Activated CD8-positive, alpha-beta memory T cell treated with anti-CD3 and anti-CD28 coated beads for 36 hours (primary cell): ENCODE data around the gene AURKAIP1. TPM values are rescaled to one million over a fixed set of nuclear protein-coding genes. Genes with fewer than 3 reads are reported as not detected.

Experiments
- CTCF ChIA-PET: fragments of 350-600 bp; sonication (Branson Sonifier 250); formaldehyde crosslinking; loops from one replicate; lab custom pipeline; 2021; ENCODE audit warnings: antibody characterized with exemption; lab: Charles Lee
- POLR2A ChIA-PET: fragments of 350-600 bp; sonication (Branson Sonifier 250); formaldehyde crosslinking; loops from one replicate; lab custom pipeline; 2021; ENCODE audit warnings: antibody characterized with exemption; lab: Charles Lee
- total RNA-seq, 2 experiments: library from RNA; stranded (reverse); gene quantifications; one replicate each; pipeline ENCODE4 v1.2.3, GENCODE V29; 2021

AURKAIP1 gene
- total RNA-seq, 2 experiments from 2014 or later, result 164 to 167 TPM

DNA sequence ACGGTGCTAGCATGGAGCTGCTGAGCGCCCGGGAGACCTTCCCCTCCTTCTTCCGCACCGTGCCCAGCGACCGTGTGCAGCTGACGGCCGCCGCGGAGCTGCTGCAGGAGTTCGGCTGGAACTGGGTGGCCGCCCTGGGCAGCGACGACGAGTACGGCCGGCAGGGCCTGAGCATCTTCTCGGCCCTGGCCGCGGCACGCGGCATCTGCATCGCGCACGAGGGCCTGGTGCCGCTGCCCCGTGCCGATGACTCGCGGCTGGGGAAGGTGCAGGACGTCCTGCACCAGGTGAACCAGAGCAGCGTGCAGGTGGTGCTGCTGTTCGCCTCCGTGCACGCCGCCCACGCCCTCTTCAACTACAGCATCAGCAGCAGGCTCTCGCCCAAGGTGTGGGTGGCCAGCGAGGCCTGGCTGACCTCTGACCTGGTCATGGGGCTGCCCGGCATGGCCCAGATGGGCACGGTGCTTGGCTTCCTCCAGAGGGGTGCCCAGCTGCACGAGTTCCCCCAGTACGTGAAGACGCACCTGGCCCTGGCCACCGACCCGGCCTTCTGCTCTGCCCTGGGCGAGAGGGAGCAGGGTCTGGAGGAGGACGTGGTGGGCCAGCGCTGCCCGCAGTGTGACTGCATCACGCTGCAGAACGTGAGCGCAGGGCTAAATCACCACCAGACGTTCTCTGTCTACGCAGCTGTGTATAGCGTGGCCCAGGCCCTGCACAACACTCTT lies 42.8 kb downstream of the AURKAIP1 start:
- CTCF ChIA-PET, result no interaction called here

DNA sequence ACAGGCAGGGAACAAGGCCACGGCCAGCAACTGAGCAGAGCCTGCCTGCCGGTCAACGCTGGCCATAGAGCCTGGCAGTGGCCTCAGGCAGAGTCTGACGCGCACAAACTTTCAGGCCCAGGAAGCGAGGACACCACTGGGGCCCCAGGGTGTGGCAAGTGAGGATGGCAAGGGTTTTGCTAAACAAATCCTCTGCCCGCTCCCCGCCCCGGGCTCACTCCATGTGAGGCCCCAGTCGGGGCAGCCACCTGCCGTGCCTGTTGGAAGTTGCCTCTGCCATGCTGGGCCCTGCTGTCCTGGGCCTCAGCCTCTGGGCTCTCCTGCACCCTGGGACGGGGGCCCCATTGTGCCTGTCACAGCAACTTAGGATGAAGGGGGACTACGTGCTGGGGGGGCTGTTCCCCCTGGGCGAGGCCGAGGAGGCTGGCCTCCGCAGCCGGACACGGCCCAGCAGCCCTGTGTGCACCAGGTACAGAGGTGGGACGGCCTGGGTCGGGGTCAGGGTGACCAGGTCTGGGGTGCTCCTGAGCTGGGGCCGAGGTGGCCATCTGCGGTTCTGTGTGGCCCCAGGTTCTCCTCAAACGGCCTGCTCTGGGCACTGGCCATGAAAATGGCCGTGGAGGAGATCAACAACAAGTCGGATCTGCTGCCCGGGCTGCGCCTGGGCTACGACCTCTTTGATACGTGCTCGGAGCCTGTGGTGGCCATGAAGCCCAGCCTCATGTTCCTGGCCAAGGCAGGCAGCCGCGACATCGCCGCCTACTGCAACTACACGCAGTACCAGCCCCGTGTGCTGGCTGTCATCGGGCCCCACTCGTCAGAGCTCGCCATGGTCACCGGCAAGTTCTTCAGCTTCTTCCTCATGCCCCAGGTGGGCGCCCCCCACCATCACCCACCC lies 43.7 kb downstream of the AURKAIP1 start, which contains the start of gene TAS1R3:
TSS of gene TAS1R3 (plus strand) at position 213 of the 898 bp plus-strand sequence. CDS start at position 279, 66 bp downstream.
- ChIA-PET POLR2A (no interaction called here), CTCF (interaction anchor here (0.5 kb wide), 1 partner anchor 9 kb away, joined by 3 read pairs; no protein-coding TSS in a partner anchor)

More for the DNA sequence above, 42.8 kb downstream of the AURKAIP1 start:
- POLR2A ChIA-PET, result interaction anchor here (1.3 kb wide), 1 partner anchor 22 kb away, joined by 3 read pairs; no protein-coding TSS in a partner anchor

DNA sequence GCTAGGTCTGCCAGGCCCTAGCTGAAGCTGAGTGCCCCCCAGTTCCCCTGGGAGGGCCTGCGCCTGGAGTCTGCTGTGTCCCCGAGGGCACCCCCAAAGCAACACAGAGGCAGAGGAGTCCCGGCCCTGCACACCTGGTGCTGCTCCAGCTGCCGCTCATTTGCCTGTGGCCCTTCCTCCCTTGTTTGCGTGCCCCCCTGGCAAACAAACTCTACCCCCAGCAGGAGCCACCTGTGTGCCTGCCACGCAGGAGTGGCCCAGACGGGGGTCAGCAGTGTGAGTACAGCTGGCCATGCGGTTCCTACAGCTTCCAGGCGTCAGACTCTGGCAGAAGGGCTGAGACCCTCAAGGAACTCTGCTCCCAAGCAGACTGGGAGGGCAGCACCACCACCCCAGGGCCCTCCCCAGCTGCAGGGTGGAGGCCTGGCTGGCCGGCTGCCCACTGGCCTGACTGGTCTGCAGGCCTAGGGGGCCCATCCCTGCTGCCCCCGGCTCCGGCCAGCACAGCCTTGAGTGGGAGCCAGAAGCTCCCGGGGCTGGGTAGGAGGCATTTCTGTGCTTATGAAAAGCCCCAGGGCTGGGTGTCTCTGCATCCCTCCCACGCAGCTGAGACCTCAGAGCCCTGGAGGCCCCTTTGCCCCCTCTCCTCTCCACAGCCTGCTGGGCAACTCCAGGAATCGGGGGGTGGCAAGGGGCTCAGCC lies 44.5 kb downstream of the AURKAIP1 start:
- ChIA-PET POLR2A (no interaction called here), CTCF (no interaction called here)

DNA sequence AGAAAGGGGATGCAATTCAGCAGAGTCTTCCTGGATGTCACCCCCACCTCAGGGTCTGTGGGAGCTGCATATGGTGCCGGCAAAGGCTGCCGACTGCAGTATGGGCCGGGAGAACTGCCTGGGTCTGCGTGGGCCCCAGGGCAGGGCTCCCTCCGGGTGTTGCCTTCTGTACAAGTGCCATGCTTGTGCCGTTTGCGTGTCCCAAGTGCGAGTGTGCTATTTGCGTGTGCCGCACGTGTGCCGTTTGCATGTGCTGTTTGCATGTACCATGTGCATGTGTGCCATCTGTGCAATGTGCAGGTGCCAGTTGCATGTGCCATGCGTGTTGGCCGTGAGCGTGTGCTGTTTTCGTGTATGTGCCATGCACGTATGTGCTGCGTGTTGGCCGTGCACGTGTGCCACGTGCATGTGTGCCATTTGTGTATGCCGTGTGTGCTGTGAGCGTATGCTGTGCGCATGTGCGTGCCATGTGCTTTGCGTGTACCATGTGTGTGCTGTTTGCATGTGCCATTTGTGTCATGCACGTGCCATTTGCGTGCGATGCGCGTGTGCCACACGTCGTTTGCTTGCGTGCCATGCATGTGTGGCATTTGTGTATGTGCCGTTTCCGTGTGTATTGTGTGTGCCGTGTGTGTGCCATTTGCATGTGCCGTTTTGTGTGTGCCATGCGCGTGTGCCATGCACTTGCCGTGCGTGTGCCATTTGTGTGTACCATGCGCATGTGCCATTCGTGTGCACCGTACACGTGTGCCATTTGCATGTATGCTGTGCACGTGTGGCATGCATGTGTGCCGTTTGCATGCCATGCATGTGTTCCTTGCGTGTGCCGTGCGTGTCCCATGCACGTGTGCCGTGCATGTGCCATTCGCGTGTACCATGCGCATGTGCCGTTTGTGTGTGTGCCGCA lies 45.5 kb downstream of the AURKAIP1 start:
- ChIA-PET POLR2A (no interaction called here), CTCF (no interaction called here)

DNA sequence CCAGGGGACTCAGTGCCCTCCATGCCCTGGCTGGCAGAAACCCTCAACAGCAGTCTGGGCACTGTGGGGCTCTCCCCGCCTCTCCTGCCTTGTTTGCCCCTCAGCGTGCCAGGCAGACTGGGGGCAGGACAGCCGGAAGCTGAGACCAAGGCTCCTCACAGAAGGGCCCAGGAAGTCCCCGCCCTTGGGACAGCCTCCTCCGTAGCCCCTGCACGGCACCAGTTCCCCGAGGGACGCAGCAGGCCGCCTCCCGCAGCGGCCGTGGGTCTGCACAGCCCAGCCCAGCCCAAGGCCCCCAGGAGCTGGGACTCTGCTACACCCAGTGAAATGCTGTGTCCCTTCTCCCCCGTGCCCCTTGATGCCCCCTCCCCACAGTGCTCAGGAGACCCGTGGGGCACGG lies 46.8 kb downstream of the AURKAIP1 start:
- ChIA-PET CTCF (no interaction called here), POLR2A (no interaction called here)

DNA sequence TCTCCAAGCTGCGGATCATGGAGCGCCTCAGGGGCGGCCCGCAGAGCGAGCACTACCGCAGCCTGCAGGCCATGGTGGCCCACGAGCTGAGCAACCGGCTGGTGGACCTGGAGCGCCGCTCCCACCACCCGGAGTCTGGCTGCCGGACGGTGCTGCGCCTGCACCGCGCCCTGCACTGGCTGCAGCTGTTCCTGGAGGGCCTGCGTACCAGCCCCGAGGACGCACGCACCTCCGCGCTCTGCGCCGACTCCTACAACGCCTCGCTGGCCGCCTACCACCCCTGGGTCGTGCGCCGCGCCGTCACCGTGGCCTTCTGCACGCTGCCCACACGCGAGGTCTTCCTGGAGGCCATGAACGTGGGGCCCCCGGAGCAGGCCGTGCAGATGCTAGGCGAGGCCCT lies 47.7 kb downstream of the AURKAIP1 start:
- ChIA-PET CTCF (no interaction called here), POLR2A (no interaction called here)

DNA sequence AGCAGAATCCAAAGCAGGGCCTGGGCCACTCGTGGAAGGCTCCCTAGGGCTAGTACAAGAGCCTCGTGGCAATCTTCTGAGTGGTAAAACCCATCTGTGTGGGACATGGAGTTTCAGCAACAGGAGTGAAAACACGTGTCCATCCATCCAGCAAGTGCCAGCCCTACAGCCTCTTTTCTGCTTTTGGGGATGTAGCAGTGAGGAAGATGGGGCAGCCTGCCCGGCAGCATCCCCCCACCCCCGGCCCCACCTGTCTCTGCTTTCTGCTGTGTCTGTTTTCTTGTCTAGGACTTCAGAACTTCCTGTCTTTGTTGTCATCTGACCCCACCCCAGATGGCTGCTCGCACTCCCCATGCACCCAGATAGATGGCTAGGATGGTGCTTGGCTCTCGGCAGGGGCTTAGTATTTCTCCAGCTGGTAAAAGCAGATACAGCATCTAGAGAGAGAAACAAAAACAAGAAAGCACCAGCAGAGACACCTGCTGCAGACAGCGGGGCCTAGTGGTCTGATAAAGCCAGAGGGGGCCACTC lies 48.9 kb downstream of the AURKAIP1 start:
- ChIA-PET CTCF (interaction anchor here (0.8 kb wide), 1 partner anchor 48 kb away, joined by 3 read pairs; no protein-coding TSS in a partner anchor), POLR2A (interaction anchor here (1.0 kb wide), 1 partner anchor 16 kb away, joined by 3 read pairs; no protein-coding TSS in a partner anchor)

DNA sequence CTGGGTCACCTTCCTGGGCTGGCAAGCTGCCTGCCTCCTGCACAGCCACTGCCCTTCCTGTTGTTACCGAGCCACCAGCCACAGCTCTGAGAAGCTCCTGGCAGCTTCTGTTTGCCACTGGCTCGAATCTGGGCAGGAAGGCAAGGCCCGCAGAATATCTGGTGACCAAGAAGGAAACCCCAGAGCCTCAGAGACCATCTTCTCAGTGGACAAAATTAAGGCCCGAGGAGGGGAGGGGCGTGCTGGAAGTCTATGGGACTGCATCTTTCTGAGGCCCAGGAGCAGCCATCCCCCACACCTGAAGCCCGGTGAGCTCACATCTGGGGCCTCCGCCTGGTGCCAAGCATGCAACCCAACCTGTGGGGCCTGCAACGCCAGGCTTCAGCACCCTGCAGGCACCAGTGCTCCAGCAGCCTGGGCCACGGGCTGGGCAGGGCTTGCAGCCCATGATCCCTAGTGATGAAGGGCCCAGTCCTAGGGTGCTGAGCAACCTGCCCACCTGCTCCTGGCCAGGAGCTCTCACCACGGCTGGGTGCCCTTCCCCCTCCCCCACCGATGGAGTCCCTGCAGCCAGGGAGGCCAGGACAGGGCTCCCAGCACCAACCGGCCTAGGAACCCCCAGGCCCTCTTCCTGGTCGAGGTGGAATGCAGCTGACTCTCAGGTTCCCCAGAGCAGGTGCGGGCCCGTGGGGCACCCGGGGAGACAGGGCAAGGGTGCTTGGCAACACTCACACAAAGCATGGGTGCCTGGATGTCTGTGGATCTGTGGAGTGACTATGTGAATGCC lies 49.5 kb downstream of the AURKAIP1 start:
- POLR2A ChIA-PET, result interaction anchor here (1.0 kb wide), 1 partner anchor 16 kb away, joined by 3 read pairs; no protein-coding TSS in a partner anchor
- CTCF ChIA-PET, result interaction anchor here (0.6 to 0.8 kb wide), 2 partner anchors 25 to 48 kb away, joined by 3 to 4 read pairs; no protein-coding TSS in a partner anchor

DNA sequence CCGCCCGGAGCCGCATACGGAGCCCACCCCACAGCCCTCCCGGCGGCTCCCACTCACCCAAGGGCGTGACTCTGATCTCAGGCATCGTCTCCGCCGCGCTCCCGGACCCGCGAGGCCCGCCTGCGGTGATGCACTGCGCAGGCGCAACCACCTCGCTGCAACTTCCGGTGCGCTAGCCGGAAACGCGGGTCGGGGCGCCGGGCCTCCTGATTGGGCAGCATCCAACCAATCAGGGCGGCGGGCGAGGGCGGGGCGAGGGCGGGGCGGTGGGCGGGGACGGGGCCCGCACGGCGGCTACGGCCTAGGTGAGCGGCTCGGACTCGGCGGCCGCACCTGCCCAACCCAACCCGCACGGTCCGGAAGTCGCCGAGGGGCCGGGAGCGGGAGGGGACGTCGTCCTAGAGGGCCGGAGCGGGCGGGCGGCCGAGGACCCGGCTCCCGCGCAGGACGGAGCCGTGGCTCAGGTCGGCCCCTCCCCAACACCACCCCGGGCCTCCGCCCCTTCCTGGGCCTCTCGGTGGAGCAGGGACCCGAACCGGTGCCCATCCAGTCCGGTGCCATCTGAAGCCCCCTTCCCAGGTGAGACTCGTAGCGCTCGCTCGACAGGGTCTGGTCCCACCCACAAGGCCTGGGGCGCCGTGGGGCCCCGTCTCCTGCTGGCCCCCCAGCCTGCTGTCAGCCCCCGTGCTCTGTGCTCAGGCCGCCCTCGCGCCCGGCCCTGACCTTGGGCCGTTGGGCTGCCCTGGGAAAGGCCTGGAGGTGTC lies 50.3 kb downstream of the AURKAIP1 start, which contains the start of the genes CPTP and INTS11:
TSS of gene CPTP (plus strand) at position 279 of the 764 bp plus-strand sequence. CDS start 2,109 bp downstream, outside the sequence.
TSS of gene INTS11 (minus strand) at position 137 of the 764 bp plus-strand sequence. CDS start at position 85, 52 bp downstream.
- CTCF ChIA-PET, result no interaction called here
- POLR2A ChIA-PET, result interaction anchor here (1.0 kb wide), 1 partner anchor 15 kb away, joined by 3 read pairs; no protein-coding TSS in a partner anchor

DNA sequence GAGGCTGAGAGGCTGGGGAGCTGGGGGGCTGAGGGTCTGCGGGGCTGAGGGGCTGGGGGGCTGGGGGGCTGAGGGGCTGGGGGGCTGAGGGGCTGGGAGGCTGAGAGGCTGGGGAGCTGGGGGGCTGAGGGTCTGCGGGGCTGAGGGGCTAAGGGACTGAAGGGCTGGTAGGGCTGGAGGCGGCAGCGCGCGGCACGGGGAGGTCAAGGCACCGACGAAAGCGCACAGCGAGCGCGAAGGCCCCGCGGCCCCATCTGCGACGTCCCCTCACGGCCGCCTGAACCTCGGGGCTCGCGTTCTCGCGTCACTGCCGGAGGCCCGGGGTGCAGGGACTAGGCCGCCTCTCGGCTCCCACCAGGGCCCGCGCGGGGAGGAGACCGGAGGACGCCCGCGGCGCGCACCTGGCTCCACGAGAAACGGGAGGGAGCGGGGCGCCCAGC lies 50.9 kb downstream of the AURKAIP1 start:
- ChIA-PET POLR2A (interaction anchor here (0.6 kb wide), 1 partner anchor 355 kb away, joined by 3 read pairs; no protein-coding TSS in a partner anchor), CTCF (no interaction called here)

Other genes starting within 250 kb of the AURKAIP1 start
- gene TTLL10, start 201.3 kb downstream of the AURKAIP1 start, total RNA-seq, result not detected
- gene TNFRSF18, start 168.6 kb downstream of the AURKAIP1 start, total RNA-seq, result 10 to 100 TPM; 79.2 to 80.8 TPM
- 100 to 1,000 TPM; 152 to 154 TPM for gene TNFRSF4, start 161.1 kb downstream of the AURKAIP1 start, total RNA-seq
- 100 to 1,000 TPM; 142 to 147 TPM for gene SDF4, start 143.2 kb downstream of the AURKAIP1 start, total RNA-seq
- gene B3GALT6, start 143.0 kb downstream of the AURKAIP1 start, total RNA-seq, result 10 to 100 TPM; 22.4 to 23.0 TPM
- 1 to 10 TPM in 1 of 2 experiments, under 1 TPM in 1; 0.96 to 1.2 TPM for gene C1QTNF12, start 128.5 kb downstream of the AURKAIP1 start, total RNA-seq
- 10 to 100 TPM; 76.5 to 80.1 TPM for gene UBE2J2, start 101.4 kb downstream of the AURKAIP1 start, total RNA-seq
- gene SCNN1D, start 94.8 kb downstream of the AURKAIP1 start, total RNA-seq, result 1 to 10 TPM; 3.1 to 4.7 TPM
- 10 to 100 TPM; 33.6 to 38.3 TPM for gene ACAP3, start 67.3 kb downstream of the AURKAIP1 start, total RNA-seq
- gene PUSL1, start 66.6 kb downstream of the AURKAIP1 start, total RNA-seq, result 10 to 100 TPM; 31.7 to 34.2 TPM
- gene INTS11, start 50.5 kb downstream of the AURKAIP1 start, total RNA-seq, result 100 to 1,000 TPM; 124 to 125 TPM
- 10 to 100 TPM; 15.6 to 16.0 TPM for gene CPTP, start 50.4 kb downstream of the AURKAIP1 start, total RNA-seq
- under 1 TPM; 0.17 to 0.27 TPM for gene TAS1R3, start 43.9 kb downstream of the AURKAIP1 start, total RNA-seq
- gene DVL1, start 25.8 kb downstream of the AURKAIP1 start, total RNA-seq, result 10 to 100 TPM; 43.8 to 45.2 TPM
- gene MXRA8, start 16.7 kb downstream of the AURKAIP1 start, total RNA-seq, result under 1 TPM; 0.29 to 0.55 TPM
- gene CCNL2, start 24.1 kb upstream of the AURKAIP1 start, total RNA-seq, result 100 to 1,000 TPM; 110 to 112 TPM
- gene MRPL20, start 32.1 kb upstream of the AURKAIP1 start, total RNA-seq, result 100 to 1,000 TPM; 191 to 196 TPM
- not detected for gene ANKRD65, start 46.1 kb upstream of the AURKAIP1 start, total RNA-seq
- gene VWA1, start 60.5 kb upstream of the AURKAIP1 start, total RNA-seq, result 1 to 10 TPM in 1 of 2 experiments, under 1 TPM in 1; 0.89 to 1.2 TPM
- gene ATAD3C, start 74.5 kb upstream of the AURKAIP1 start, total RNA-seq, result 1 to 10 TPM; 1.0 to 1.3 TPM
- gene ATAD3B, start 96.6 kb upstream of the AURKAIP1 start, total RNA-seq, result 10 to 100 TPM; 82.9 to 93.1 TPM
- gene ATAD3A, start 137.0 kb upstream of the AURKAIP1 start, total RNA-seq, result 10 to 100 TPM; 92.8 to 97.5 TPM
- under 1 TPM in 1 of 2 experiments, not detected in 1; 0.48 TPM for gene TMEM240, start 165.4 kb upstream of the AURKAIP1 start, total RNA-seq
- 100 to 1,000 TPM; 121 to 126 TPM for gene SSU72, start 199.7 kb upstream of the AURKAIP1 start, total RNA-seq
- 1 to 10 TPM; 3.0 to 3.2 TPM for gene FNDC10, start 224.9 kb upstream of the AURKAIP1 start, total RNA-seq
- 10 to 100 TPM; 40.5 to 41.3 TPM for gene MIB2, start 240.3 kb upstream of the AURKAIP1 start, total RNA-seq